ENCODE measurements around the gene RANBP10.

GRCh38 chr16:67837811-67838210 lies 31.5 kb upstream of the RANBP10 start:
- TF ChIP-seq CTCF (conservative IDR thresholded peaks at IDR 0.05) (no peak), ZFX (IDR thresholded peaks at IDR 0.05) (no peak)
